Measurements from ENCODE around the gene PPA1.

GRCh38 chr10:70274643-70275042, 41.4 kb upstream of the PPA1 start:
- TF ChIP-seq CTCF (IDR thresholded peaks at IDR 0.05; ENCODE audit: borderline replicate concordance, extremely low read depth, low read length, poor library complexity, severe bottlenecking) (no peak), EZH2 (IDR thresholded peaks at IDR 0.05; ENCODE audit: borderline replicate concordance, low read depth, low read length, severe bottlenecking) (no peak)
